Thoracic aorta (tissue), 2 donors: ENCODE results near the gene APOB. TPM values are rescaled to one million over a fixed set of nuclear protein-coding genes. Genes with fewer than 3 reads are reported as not detected.

Source experiments
- ATAC-seq: fragments of 150-250 bp; one replicate; pipeline ENCODE4 v1.8.0; 2017; ENCODE audit warnings: low read depth; ENCODE audit not compliant: insufficient number of reproducible peaks, low FRiP score
- DNase-seq: peaks from one replicate; pipeline ENCODE4 v3.0.0-alpha.2; 2020; ENCODE audit warnings: low spot score
- H3K27ac ChIP-seq, 2 donors: fragments of 200-600 bp; sonication (generic); 1 replicate in 1 of 2; 2 replicates in 1 of 2; pipeline ENCODE4 v1.5.1; 2016; ENCODE audit warnings: mild to moderate bottlenecking in 2 of 2, moderate library complexity in 2 of 2
- H3K27me3 ChIP-seq: fragments of 200-600 bp; sonication (generic); replicated peaks from 2 replicates; pipeline ENCODE4 v1.6.0; 2016; ENCODE audit warnings: mild to moderate bottlenecking; ENCODE audit not compliant: insufficient read depth
- H3K36me3 ChIP-seq: fragments of 200-600 bp; sonication (generic); one replicate; pipeline ENCODE4 v1.5.1; 2016
- H3K4me1 ChIP-seq, 2 donors: fragments of 200-600 bp; sonication (generic); 1 replicate in 1 of 2; 2 replicates in 1 of 2; pipeline versions ENCODE4 v1.5.1 to v1.6.0; 2016; ENCODE audit warnings: low read depth in 2 of 2, mild to moderate bottlenecking in 1 of 2; ENCODE audit not compliant: control insufficient read depth in 1 of 2
- H3K4me3 ChIP-seq: fragments of 200-600 bp; sonication (generic); 2 replicates; pipeline ENCODE4 v1.5.1; 2016; ENCODE audit warnings: mild to moderate bottlenecking
- H3K9me3 ChIP-seq: fragments of 200-600 bp; sonication (generic); 2 replicates; pipeline ENCODE4 v1.5.1; 2016
- CTCF ChIP-seq: fragments of 200-600 bp; sonication (generic); IDR thresholded peaks from one replicate; pipeline ENCODE4 v1.5.1; 2019; ENCODE audit warnings: antibody characterized with exemption
- total RNA-seq, 2 donors: library from RNA; depleted of rRNA; stranded (reverse); fragments of >200 nt; gene quantifications; one replicate each; pipeline versions ENCODE4 v1.1.0 to v1.2.3, GENCODE V29; 2016

The APOB gene
- total RNA-seq, 2 donors from 2014 or later = 4.7 to 6.1 TPM

GRCh38 chr2:20960003-20960402 lies 83.9 kb downstream of the APOB start:
- H3K27ac ChIP-seq = no peak overlapping the region
- ATAC-seq = no peak
- TF ChIP-seq CTCF = no peak
- peaks cover 7 to 27% of the 10 kb centered on the region in 2 donors for H3K4me1 ChIP-seq
- H3K9me3 ChIP-seq = no peaks in the 10 kb centered on the region
- no peaks in the 10 kb centered on the region for H3K27me3 ChIP-seq
- no peak overlapping the region for H3K4me3 ChIP-seq
- no peaks in the 10 kb centered on the region for H3K36me3 ChIP-seq
- no peak for DNase-seq

- Histone ChIP-seq H3K36me3 (no peaks in the 10 kb centered on the region), H3K9me3 (no peaks in the 10 kb centered on the region), H3K27ac (no peak overlapping the region), H3K4me3 (no peak overlapping the region), H3K4me1 (peaks cover 7 to 27% of the 10 kb centered on the region in 2 donors), H3K27me3 (no peaks in the 10 kb centered on the region)
- TF ChIP-seq CTCF = no peak
- no peak for ATAC-seq
- DNase-seq = no peak
These were observed 84.6 kb downstream of the APOB start for GRCh38 chr2:20959252-20959651.

GRCh38 chr2:20957788-20958525 lies 85.9 kb downstream of the APOB start:
- Histone ChIP-seq H3K9me3 (no peaks in the 10 kb centered on the region), H3K27me3 (no peaks in the 10 kb centered on the region), H3K27ac (no peak overlapping the region), H3K4me1 (peaks cover 7 to 26% of the 10 kb centered on the region in 2 donors), H3K4me3 (no peak overlapping the region), H3K36me3 (no peaks in the 10 kb centered on the region)
- ATAC-seq = no peak
- TF ChIP-seq CTCF = no peak
- no peak for DNase-seq

GRCh38 chr2:20955277-20956026 lies 88.4 kb downstream of the APOB start:
- DNase-seq = no peak
- no peaks in the 10 kb centered on the region for H3K9me3 ChIP-seq
- peaks cover 0 to 4% of the 10 kb centered on the region in 2 donors for H3K4me1 ChIP-seq

More at GRCh38 chr2:20955277-20956026, 88.4 kb downstream of the APOB start:
- Histone ChIP-seq H3K27ac (no peak overlapping the region), H3K27me3 (no peaks in the 10 kb centered on the region), H3K36me3 (no peaks in the 10 kb centered on the region), H3K4me3 (no peak overlapping the region)
- no peak for ATAC-seq
- TF ChIP-seq CTCF = no peak
